K562 (cell line): Measurements from ENCODE around the gene TENT4B. TPM values are rescaled to one million over a fixed set of nuclear protein-coding genes. Genes with fewer than 3 reads are reported as not detected.

Experiments
- ADNP ChIP-seq: fragments of 200-800 bp; sonication (Bioruptor generic); IDR thresholded peaks from 2 replicates; pipeline ENCODE4 v1.6.1; 2016; ENCODE audit warnings: missing genetic modification characterization, missing compliant biosample characterization
- CREB3 ChIP-seq: fragments of 450-650 bp; conservative IDR thresholded peaks from 2 replicates; pipeline ENCODE4 v1.6.1; 2016; ENCODE audit warnings: missing genetic modification characterization, low read depth, mild to moderate bottlenecking, missing compliant biosample characterization, moderate library complexity
- E2F6 ChIP-seq, 2 experiments: IDR thresholded peaks; 2 replicates each; pipeline ENCODE4 v1.6.1; 2011; ENCODE audit warnings: borderline replicate concordance in 1 of 2, control low read depth in 1 of 2, low read depth in 1 of 2, low read length in 1 of 2, mild to moderate bottlenecking in 1 of 2, mixed read lengths in 1 of 2, moderate library complexity in 1 of 2; ENCODE audit not compliant: insufficient read depth in 1 of 2, insufficient read length in 1 of 2, poor library complexity in 1 of 2, severe bottlenecking in 1 of 2; ENCODE audit errors: extremely low read depth in 1 of 2
- GATA2 ChIP-seq: sonication (generic); formaldehyde crosslinking; IDR thresholded peaks from 2 replicates; pipeline ENCODE4 v1.4.0; 2020; ENCODE audit warnings: mild to moderate bottlenecking, missing genetic modification reagents
- GTF2E2 ChIP-seq: fragments of 200-800 bp; sonication (Bioruptor generic); IDR thresholded peaks from 2 replicates; pipeline ENCODE4 v1.6.1; 2016; ENCODE audit warnings: missing genetic modification characterization, missing compliant biosample characterization
- HNRNPL ChIP-seq: fragments of 200-400 bp; formaldehyde crosslinking; IDR thresholded peaks from 2 replicates; pipeline ENCODE4 v1.6.1; 2017; ENCODE audit warnings: low read depth, mild to moderate bottlenecking, low read length
- ID3 ChIP-seq, 2 experiments: fragments of 250-450 bp in 1 of 2; fragments of 450-650 bp in 1 of 2; sonication (Bioruptor Pico) in 1 of 2; IDR thresholded peaks; 2 replicates each; pipeline versions ENCODE4 v1.6.1 to v1.8.0; 2016 to 2021; ENCODE audit warnings: mild to moderate bottlenecking in 2 of 2, moderate library complexity in 2 of 2, missing compliant biosample characterization in 1 of 2, missing genetic modification characterization in 1 of 2
- JUND ChIP-seq, 2 experiments: IDR thresholded peaks; 2 replicates in 1 of 2; 3 replicates in 1 of 2; pipeline ENCODE4 v1.6.1; 2011; ENCODE audit warnings: borderline replicate concordance in 2 of 2, low read depth in 2 of 2, low read length in 2 of 2, improper control_type of control experiment in 1 of 2, missing biosample characterization in 1 of 2, missing genetic modification characterization in 1 of 2, missing genetic modification reagents in 1 of 2
- MAZ ChIP-seq, 2 experiments: fragments of 450-650 bp in 1 of 2; sonication (generic) in 1 of 2; formaldehyde crosslinking; IDR thresholded peaks in 1 of 2; conservative IDR thresholded peaks in 1 of 2; 2 replicates each; pipeline versions ENCODE4 v1.4.0 to v1.5.0; 2020; ENCODE audit warnings: mild to moderate bottlenecking in 1 of 2, missing genetic modification reagents in 1 of 2
- NR3C1 ChIP-seq: sonication (generic); formaldehyde crosslinking; IDR thresholded peaks from 2 replicates; pipeline ENCODE4 v1.8.1; 2022; ENCODE audit warnings: missing genetic modification reagents
- PKNOX1 ChIP-seq: fragments of 450-650 bp; IDR thresholded peaks from 2 replicates; pipeline ENCODE4 v1.6.1; 2016
- RFX1 ChIP-seq: fragments of 450-650 bp; IDR thresholded peaks from 2 replicates; pipeline ENCODE4 v1.6.1; 2016; ENCODE audit warnings: mild to moderate bottlenecking, moderate library complexity
- SIN3A ChIP-seq, 2 experiments: fragments of 150-350 bp in 1 of 2; IDR thresholded peaks; 2 replicates each; pipeline ENCODE4 v1.6.1; 2011 to 2016; ENCODE audit warnings: borderline replicate concordance in 2 of 2, low read depth in 2 of 2, low read length in 2 of 2, mild to moderate bottlenecking in 2 of 2, moderate library complexity in 2 of 2; ENCODE audit not compliant: control insufficient read depth in 1 of 2
- SREBF1 ChIP-seq: fragments of 150-350 bp; IDR thresholded peaks from 2 replicates; pipeline ENCODE4 v1.6.1; 2014; ENCODE audit warnings: antibody characterized with exemption, low read depth, low read length, borderline replicate concordance
- STAG1 ChIP-seq: sonication (generic); formaldehyde crosslinking; IDR thresholded peaks from 2 replicates; pipeline ENCODE4 v1.5.0; 2020; ENCODE audit warnings: missing genetic modification reagents, borderline replicate concordance
- ZC3H11A ChIP-seq: IDR thresholded peaks from 2 replicates; pipeline ENCODE4 v1.6.1; 2012; ENCODE audit warnings: low read depth, low read length, improper control_type of control experiment
- ZKSCAN1 ChIP-seq: fragments of 150-350 bp; IDR thresholded peaks from 2 replicates; pipeline ENCODE4 v1.6.1; 2016; ENCODE audit warnings: low read depth, low read length
- ZNF175 ChIP-seq: fragments of 200-800 bp; sonication (Bioruptor generic); IDR thresholded peaks from 2 replicates; pipeline ENCODE4 v1.6.1; 2016; ENCODE audit warnings: low read depth, mild to moderate bottlenecking, missing genetic modification characterization, missing compliant biosample characterization
- ZNF316 ChIP-seq: fragments of 450-650 bp; IDR thresholded peaks from 2 replicates; pipeline ENCODE4 v1.6.1; 2016
- ZNF41 ChIP-seq: fragments of 250-450 bp; sonication (Bioruptor Pico); conservative IDR thresholded peaks from 2 replicates; pipeline ENCODE4 v1.4.0; 2020; ENCODE audit warnings: mild to moderate bottlenecking
- ZNF764 ChIP-seq: fragments of 250-450 bp; sonication (Bioruptor Pico); IDR thresholded peaks from 2 replicates; pipeline ENCODE4 v1.4.0; 2020; ENCODE audit warnings: low read depth, mild to moderate bottlenecking, moderate library complexity
- ZNF79 ChIP-seq: fragments of 250-450 bp; sonication (Bioruptor Pico); IDR thresholded peaks from 2 replicates; pipeline ENCODE4 v1.4.0; 2020; ENCODE audit warnings: low read depth, mild to moderate bottlenecking, moderate library complexity
- polyA plus RNA-seq, 8 experiments: library from polyadenylated mRNA; depleted of rRNA in 4 of 8; stranded (reverse) in 5 of 8; unstranded in 3 of 8; fragments of >200 nt; fragmentation: Nextera tagmentation in 2 of 8; fragmentation: Illumina TruSeq in 1 of 8; extraction: Ambion mirVana in 2 of 8; extraction: Trizol in 1 of 8; gene quantifications; 2 replicates each; pipeline versions ENCODE4 v1.2.1 to v1.2.3, GENCODE V29; 2011 to 2014; ENCODE audit warnings: inconsistent platforms in 1 of 8, missing spikeins in 1 of 8
- total RNA-seq, 7 experiments: library from RNA; depleted of rRNA in 6 of 7; stranded (reverse); fragments of >200 nt in 6 of 7; fragmentation: Illumina TruSeq in 2 of 7; extraction: Trizol in 2 of 7; gene quantifications; 2 replicates each; pipeline versions ENCODE4 v1.2.1 to v1.2.3, GENCODE V29; 2011 to 2021; ENCODE audit warnings: low replicate concordance in 1 of 7

Gene TENT4B
- total and polyA plus RNA-seq, 9 of the 15 experiments (the other 6 are each of a cell fraction or from before 2014, with no cell fraction given), result 5.2 to 8.4 (median 7.0) TPM

GRCh38 chr16:50263940-50264929 is 111.1 kb downstream of the TENT4B start (continued):
- TF ChIP-seq ADNP (tag) (0 out of 2 replicates have a peak, but pooled peaks have one; percentile 15), ZNF764 (CRISPR knock-in tag) (no peak), CREB3 (tag) (no peak), GTF2E2 (tag) (no peak), ID3 (CRISPR knock-in tag; IDR thresholded peaks at IDR 0.05) (no peak), ID3 (tag; IDR thresholded peaks at IDR 0.05) (peak; percentile 32; the same call in 1 of the 2 replicates), ZNF79 (CRISPR knock-in tag) (no peak), MAZ (CRISPR knock-in tag; conservative IDR thresholded peaks at IDR 0.05 in 1 of 2, IDR thresholded peaks at IDR 0.05 in 1 of 2) (no peak), JUND (IDR thresholded peaks at IDR 0.05; ENCODE audit: borderline replicate concordance, low read depth, low read length) (no peak), JUND (tag; IDR thresholded peaks at IDR 0.05; ENCODE audit: borderline replicate concordance, low read depth, low read length) (peak; percentile 56; the same call in 2 of the 3 replicates), PKNOX1 (peak; percentile 61), ZNF41 (CRISPR knock-in tag) (no peak), RFX1 (no peak), SIN3A (IDR thresholded peaks at IDR 0.05; ENCODE audit: borderline replicate concordance in 2 of 2, control insufficient read depth in 1 of 2, low read depth in 2 of 2, low read length in 2 of 2) (no peak), GATA2 (CRISPR knock-in tag) (no peak), ZNF316 (peak; percentile 95), NR3C1 (CRISPR knock-in tag) (no peak), STAG1 (no peak), ZC3H11A (no peak), HNRNPL (no peak), E2F6 (IDR thresholded peaks at IDR 0.05; ENCODE audit: borderline replicate concordance in 1 of 2, extremely low read depth in 1 of 2, insufficient read depth in 1 of 2, insufficient read length in 1 of 2, low read depth in 1 of 2, low read length in 1 of 2, poor library complexity in 1 of 2, severe bottlenecking in 1 of 2) (no peak), SREBF1 (no peak), ZKSCAN1 (no peak), ZNF175 (CRISPR knock-in tag) (peak; percentile 38)
